NCI-H1048 (cell line): ENCODE results near the gene C12orf57.

ENCODE experiments used
- DNase-seq: peaks from one replicate; lab custom pipeline; 2025; lab: John Stamatoyannopoulos, UW

Gene C12orf57

DNA sequence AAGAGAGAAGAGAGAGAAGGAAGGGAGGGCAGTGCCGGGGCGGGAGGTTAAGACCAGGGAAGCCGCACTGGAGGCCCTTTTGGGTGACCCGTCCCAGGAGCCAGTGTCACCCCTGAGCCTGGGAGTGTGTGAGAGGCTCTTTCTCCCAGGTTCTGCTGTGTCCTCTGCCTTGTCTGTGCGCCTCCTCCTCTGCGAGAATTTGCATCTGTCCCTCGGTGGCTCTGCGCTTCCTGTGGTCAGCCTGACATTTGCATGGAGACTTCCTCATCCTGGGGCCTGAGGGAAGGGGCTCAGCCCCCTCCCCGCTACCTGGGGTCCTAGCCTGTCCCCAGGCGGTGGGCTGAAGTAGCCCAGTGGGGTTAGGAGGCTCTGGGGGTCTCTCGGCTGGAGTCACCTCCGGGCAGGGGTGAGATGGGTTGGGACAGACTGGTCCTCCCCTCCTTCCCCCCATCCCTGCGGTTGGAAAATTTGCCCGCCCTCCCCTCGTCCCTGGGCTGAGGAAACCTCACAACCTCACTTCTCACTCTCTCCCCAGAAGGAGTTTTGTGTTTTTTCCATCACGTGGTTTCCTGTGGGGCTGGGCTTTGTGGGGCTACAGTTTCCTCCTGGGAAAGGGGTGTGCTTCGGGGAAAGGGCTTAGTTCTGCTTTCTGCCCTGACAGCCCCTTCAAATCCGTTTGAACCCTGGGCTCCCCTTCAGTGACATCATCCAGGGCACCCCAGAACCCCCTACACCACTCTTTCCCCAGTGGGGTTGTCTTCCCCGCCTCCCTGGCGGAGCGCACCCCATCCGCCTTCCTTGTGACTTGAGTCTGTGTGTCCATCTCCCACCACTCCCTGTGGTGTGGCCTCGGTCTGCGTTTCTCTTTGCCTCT lies 9.9 kb downstream of the C12orf57 start:
- DNase-seq = no peak

DNA sequence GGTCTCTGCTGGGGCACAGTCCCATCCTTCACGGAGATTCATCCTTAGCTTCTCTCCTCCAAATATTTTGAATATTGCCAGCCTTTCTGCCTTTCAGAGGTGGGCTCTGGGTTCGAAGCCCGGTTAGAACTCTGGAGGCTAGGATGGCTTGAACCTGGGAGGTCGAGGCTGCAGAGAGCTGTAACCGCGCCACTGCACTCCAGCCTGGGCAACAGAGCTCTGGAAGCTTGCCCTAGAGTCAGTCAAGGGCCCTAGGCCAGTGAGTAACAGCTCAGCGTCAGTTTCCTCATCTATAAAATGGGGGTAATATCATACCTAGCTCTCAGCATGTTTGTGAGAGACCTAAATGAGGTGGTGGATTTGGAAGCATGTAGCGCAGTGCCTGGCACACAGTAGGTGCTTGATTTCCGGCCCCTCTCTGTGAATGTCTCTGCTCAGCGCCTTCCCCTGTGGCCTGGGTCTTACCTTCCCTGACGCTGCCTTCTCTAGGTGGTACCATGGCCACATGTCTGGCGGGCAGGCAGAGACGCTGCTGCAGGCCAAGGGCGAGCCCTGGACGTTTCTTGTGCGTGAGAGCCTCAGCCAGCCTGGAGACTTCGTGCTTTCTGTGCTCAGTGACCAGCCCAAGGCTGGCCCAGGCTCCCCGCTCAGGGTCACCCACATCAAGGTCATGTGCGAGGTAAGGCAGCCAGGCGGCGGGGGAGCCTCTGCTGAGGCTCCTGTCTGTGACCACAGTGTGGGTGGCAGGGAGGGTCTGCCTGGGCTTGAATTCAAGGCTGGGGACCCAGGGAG lies 10.7 kb downstream of the C12orf57 start:
- no peak for DNase-seq

GRCh38 chr12:6955108-6956020 lies 11.5 kb downstream of the C12orf57 start:
- no peak for DNase-seq

GRCh38 chr12:6956021-6956727 lies 12.4 kb downstream of the C12orf57 start:
- no peak for DNase-seq

DNA sequence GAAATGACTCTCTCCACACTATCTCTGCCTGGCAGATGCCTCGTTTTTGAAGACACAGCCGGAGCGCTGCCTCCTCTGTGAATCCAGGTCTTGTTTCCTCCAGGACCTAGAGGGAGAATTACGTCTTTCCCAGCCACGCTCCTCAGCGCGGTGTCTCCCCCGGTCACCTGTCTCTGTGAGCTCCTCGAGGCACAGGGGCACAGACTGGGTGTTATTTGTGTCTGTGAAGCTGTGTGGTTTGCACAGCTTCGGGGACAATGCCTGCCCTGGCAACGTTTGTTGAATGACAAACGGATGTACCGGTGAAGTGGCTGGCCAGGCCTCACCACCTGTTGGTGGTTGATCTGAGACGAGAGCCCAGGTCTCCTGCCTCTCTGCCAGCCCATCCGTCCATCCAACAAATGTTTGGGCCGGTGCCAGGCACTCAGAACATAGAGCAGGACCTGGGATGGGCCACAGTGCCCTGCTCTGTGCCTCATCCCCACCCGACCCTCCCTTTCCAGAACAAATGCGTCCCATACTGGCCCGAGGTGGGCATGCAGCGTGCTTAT lies 13.4 kb downstream of the C12orf57 start:
- DNase-seq = no peak

DNA sequence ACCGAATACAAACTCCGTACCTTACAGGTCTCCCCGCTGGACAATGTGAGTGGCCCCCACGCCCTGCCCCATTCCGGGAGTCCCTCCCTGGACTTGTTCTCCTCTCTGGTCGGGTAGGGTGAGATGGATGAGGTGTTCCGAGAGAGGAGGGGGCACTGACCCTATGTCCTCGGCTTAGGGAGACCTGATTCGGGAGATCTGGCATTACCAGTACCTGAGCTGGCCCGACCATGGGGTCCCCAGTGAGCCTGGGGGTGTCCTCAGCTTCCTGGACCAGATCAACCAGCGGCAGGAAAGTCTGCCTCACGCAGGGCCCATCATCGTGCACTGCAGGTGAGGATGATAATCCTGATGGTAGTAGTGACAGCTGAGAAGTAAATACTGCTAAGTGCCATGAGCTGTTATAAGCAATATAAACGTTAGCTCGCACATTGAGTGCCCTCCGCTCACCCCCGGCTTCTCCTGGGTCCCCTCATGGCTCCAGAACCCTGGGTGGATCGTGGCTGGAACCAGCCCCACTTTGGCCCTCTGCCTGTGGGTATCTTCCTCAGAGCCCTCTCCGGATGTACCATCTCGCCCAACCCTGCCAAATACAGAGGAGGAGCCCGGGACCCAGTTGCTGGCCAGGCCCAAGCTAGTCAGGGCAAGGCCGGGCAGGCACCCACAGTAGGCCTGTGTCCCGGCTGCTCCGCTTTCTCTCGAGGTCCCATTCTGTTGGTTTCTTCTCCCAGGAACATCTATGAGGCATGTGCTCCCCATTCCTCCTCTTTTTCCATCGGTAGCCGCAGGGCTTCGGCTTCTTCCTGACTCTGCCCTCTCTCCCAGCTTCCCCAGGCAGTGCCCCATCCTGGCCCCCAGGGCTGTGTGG lies 14.2 kb downstream of the C12orf57 start:
- DNase-seq = no peak

GRCh38 chr12:6958609-6959057 lies 14.8 kb downstream of the C12orf57 start:
- no peak for DNase-seq

GRCh38 chr12:6959058-6959804 lies 15.4 kb downstream of the C12orf57 start:
- no peak for DNase-seq

DNA sequence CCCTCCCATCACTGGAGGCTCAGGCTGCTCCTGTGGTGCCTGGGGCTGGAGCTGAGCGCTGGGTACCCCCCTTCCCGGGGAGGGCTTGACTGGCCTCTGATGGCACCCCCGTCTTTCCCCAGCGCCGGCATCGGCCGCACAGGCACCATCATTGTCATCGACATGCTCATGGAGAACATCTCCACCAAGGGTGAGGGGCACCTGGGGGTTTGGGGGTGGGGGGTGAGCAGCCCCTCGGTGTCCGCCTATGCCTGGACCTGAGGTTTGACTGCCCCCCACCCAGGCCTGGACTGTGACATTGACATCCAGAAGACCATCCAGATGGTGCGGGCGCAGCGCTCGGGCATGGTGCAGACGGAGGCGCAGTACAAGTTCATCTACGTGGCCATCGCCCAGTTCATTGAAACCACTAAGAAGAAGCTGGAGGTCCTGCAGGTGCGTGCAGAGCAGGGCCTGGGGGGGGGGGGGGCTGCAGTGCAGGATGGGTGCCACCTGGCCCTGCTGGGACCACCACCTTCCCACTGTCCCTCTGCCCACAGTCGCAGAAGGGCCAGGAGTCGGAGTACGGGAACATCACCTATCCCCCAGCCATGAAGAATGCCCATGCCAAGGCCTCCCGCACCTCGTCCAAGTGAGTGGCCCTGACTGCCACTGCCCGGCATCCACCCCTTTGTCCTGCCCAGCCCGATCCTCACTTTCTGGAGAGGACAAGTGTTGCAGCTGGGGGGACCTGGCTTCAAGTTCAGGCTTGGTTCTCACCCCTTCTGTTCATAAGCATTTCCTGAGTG lies 16.2 kb downstream of the C12orf57 start:
- DNase-seq = no peak

DNA sequence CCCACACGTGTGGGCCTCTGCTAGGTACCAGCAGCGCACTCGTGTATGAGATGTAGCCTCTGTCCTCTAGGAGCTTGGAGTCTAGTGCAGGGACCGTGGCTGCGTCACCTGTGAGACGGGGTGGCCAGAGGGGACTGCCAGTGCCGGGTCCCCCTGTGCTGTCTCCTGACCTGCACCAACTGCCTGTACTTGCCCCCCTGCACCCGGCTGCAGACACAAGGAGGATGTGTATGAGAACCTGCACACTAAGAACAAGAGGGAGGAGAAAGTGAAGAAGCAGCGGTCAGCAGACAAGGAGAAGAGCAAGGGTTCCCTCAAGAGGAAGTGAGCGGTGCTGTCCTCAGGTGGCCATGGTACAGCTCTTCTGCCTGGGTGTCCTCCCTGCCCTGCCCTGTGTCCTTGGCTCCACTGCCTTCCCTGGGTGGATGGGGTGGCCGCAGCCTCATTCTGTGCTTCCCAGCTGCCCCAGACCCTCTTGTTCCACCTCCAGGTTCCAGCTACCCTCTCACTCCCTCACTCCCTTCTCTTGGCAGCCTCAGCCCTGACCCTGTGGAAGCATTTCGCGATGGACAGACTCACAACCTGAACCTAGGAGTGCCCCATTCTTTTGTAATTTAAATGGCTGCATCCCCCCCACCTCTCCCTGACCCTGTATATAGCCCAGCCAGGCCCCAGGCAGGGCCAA lies 16.9 kb downstream of the C12orf57 start:
- no peak for DNase-seq

DNA sequence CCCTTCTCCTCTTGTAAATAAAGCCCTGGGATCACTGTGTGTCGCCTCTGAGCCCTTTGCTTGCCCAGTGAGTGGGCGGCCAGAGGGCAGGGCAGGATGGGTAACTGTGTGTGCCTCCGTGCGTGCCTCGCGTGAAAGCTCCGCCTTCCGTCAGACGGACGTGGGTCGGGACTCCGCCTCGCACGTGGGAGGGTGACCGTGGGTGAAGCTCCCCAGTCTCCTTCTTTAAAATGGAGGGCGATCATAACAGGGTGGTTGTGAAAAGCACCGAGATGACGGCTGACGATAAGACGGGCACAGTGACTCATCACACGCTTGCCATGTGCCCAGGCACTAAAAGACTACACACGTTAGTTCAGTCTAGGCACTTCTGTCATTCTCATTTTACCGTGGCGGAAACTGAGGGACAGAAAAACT lies 17.5 kb downstream of the C12orf57 start:
- DNase-seq = no peak

- peak; percentile 8 for DNase-seq
Measured at GRCh38 chr12:6961695-6962284, 18.0 kb downstream of the C12orf57 start.

GRCh38 chr12:6962285-6963015 lies 18.6 kb downstream of the C12orf57 start:
- DNase-seq = no peak

DNA sequence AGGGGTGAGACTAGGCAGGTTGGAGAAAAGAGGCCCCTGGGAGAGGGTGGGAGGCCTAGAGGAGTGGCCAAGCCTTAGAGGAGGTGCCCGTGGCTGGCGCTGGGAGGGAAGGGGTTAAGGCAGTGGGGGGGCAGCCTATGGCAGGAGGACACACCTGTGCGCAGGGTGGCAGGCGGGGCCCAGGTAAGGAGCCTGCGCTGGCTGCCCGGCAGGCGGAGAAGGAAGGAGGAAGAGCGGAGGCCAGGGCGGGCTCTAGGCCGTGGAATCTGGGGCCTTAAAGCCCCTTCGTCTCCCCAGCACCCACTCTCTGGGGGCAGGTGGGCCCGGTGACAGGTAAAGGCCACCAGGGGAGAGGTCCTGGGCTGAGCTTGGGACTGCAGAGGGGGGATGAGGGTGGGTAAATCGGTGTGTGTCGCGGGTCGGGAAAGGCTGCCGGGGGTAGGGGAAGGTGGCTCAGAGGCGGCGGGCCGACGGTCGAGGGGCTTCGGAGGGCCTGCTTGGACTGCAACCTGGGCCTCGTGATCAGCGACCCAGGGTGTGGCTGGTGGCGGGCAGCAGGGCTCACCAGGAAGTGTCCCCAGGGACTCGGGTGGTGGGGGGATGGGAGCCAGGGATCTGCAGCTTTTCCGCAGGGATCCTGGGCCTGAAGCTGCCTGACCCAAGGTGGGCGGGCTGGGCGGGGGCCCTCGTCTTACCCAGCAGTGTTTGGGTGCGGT lies 19.4 kb downstream of the C12orf57 start:
- DNase-seq = peak; percentile 88

DNA sequence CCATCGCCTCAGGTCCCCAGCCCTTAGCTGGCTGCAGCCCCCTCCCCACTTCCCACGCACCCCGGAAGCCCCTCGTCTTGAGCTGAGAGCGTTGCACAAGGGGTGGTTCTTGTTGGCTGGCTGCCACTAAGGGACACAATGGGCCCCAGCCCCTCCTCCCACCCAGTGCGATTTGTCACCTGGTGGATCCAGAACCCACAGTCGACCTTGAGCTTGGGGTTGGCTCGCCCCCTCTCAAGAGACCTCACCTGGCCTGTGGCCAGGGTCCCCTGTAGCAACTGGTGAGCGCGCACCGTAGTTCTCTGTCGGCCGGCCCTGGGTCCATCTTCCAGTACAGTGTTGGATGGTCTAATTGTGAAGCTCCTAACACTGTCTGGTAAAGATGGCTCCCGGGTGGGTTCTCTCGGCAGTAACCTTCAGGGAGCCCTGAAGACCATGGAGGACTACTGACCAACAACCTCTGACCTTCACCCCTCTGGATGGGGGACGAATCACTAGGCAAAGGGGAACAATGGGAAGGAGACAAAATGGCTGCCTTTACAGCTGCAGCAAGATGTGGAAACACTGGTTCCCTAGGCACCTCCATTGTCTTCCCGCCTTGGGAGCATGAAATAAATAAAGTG lies 20.1 kb downstream of the C12orf57 start:
- DNase-seq = no peak

- DNase-seq = no peak
Measured at GRCh38 chr12:6964605-6965025, 20.8 kb downstream of the C12orf57 start.
